H1 (cell line): ENCODE measurements around the gene EYA2. TPM values are rescaled to one million over a fixed set of nuclear protein-coding genes. Genes with fewer than 3 reads are reported as not detected.

Source experiments
- CTCF ChIA-PET: fragments of 300-600 bp; sonication (Branson Sonifier 250); formaldehyde crosslinking; loops from one replicate; lab custom pipeline; 2021; ENCODE audit not compliant: partially characterized antibody; lab: Charles Lee
- POLR2A ChIA-PET: fragments of 300-600 bp; sonication (Branson Sonifier 250); formaldehyde crosslinking; loops from one replicate; lab custom pipeline; 2021; ENCODE audit warnings: inconsistent platforms; ENCODE audit not compliant: partially characterized antibody; lab: Charles Lee
- DNase-seq, 2 experiments: peaks; one replicate each; pipeline versions ENCODE4 v3.0.0 to v3.0.0-alpha.2; 2010 to 2022; ENCODE audit warnings: low spot score in 2 of 2, low read depth in 1 of 2, mixed read lengths in 1 of 2
- FAIRE-seq: peaks from 2 replicates; lab custom pipeline; 2011; peaks lifted over from hg19 to GRCh38; lab: Jason Lieb, UNC
- H2AFZ ChIP-seq: 2 replicates; pipeline ENCODE4 v1.8.1; 2012; ENCODE audit warnings: low read length, inconsistent platforms
- H2AK5ac ChIP-seq: 2 replicates; pipeline ENCODE4 v1.6.1; 2013; ENCODE audit warnings: low read depth, low read length
- H2BK120ac ChIP-seq: replicated peaks from 2 replicates; pipeline ENCODE3; 2013; ENCODE audit warnings: low read depth, low read length, inconsistent platforms
- H2BK12ac ChIP-seq: 2 replicates; pipeline ENCODE4 v1.6.1; 2013; ENCODE audit warnings: low read depth, low read length
- H2BK15ac ChIP-seq: 2 replicates; pipeline ENCODE4 v1.6.1; 2013; ENCODE audit warnings: low read length
- H2BK20ac ChIP-seq: 2 replicates; pipeline ENCODE4 v1.6.1; 2013; ENCODE audit warnings: low read length
- H2BK5ac ChIP-seq: 2 replicates; pipeline ENCODE4 v1.6.1; 2013; ENCODE audit warnings: low read depth, low read length
- H3K14ac ChIP-seq: 2 replicates; pipeline ENCODE4 v1.6.1; 2013; ENCODE audit warnings: inconsistent platforms; ENCODE audit not compliant: insufficient read length
- H3K18ac ChIP-seq: 2 replicates; pipeline ENCODE4 v1.6.1; 2013; ENCODE audit warnings: low read length; ENCODE audit errors: extremely low read depth
- H3K23ac ChIP-seq: 2 replicates; pipeline ENCODE4 v1.6.1; 2013; ENCODE audit warnings: inconsistent platforms; ENCODE audit not compliant: insufficient read length
- H3K23me2 ChIP-seq: 2 replicates; pipeline ENCODE4 v1.6.1; 2013; ENCODE audit warnings: low read depth, low read length
- H3K27ac ChIP-seq: 2 replicates; pipeline ENCODE4 v1.6.1; 2011; ENCODE audit warnings: low read depth, low read length, inconsistent platforms
- H3K27me3 ChIP-seq, 4 experiments: replicated peaks in 1 of 4; 1 replicate in 1 of 4; 2 replicates in 3 of 4; pipeline versions ENCODE4 v1.6.1 to v1.8.1; 2011 to 2013; ENCODE audit warnings: low read length in 3 of 4, mild to moderate bottlenecking in 3 of 4, inconsistent platforms in 2 of 4, mixed read lengths in 2 of 4, moderate library complexity in 1 of 4; ENCODE audit not compliant: control insufficient read depth in 3 of 4, insufficient read depth in 3 of 4; ENCODE audit errors: extremely low read depth in 1 of 4
- H3K36me3 ChIP-seq, 4 experiments: 2 replicates each; pipeline versions ENCODE4 v1.6.1 to v1.8.1; 2011 to 2013; ENCODE audit warnings: mild to moderate bottlenecking in 4 of 4, low read length in 3 of 4, moderate library complexity in 2 of 4, control low read depth in 1 of 4, inconsistent platforms in 1 of 4; ENCODE audit not compliant: insufficient read depth in 4 of 4, control insufficient read depth in 2 of 4
- H3K4ac ChIP-seq: replicated peaks from 2 replicates; pipeline ENCODE3; 2013; ENCODE audit warnings: low read length, low read depth, mixed read lengths, inconsistent platforms; ENCODE audit not compliant: insufficient read length
- H3K4me1 ChIP-seq, 4 experiments: replicated peaks in 1 of 4; 1 replicate in 1 of 4; 2 replicates in 3 of 4; pipeline versions ENCODE4 v1.6.1 to v1.8.1; 2011 to 2013; ENCODE audit warnings: low read length in 3 of 4, inconsistent platforms in 2 of 4, mixed read lengths in 1 of 4; ENCODE audit not compliant: insufficient read depth in 4 of 4, control insufficient read depth in 3 of 4
- H3K4me2 ChIP-seq, 2 experiments: 2 replicates each; pipeline versions ENCODE4 v1.6.1 to v1.8.1; 2011 to 2013; ENCODE audit warnings: low read depth in 2 of 2, low read length in 2 of 2, control low read depth in 1 of 2, inconsistent platforms in 1 of 2, mild to moderate bottlenecking in 1 of 2; ENCODE audit not compliant: insufficient read depth in 1 of 2
- H3K4me3 ChIP-seq, 4 experiments: fragments of 200-600, 300-600 bp in 1 of 4; sonication (generic), shearing (Covaris generic), sonication (Bioruptor Twin) in 1 of 4; 2 replicates each; pipeline versions ENCODE4 v1.5.1 to v1.8.1; 2011 to 2016; ENCODE audit warnings: low read length in 4 of 4, low read depth in 3 of 4, control low read depth in 2 of 4, inconsistent platforms in 2 of 4, mild to moderate bottlenecking in 2 of 4, mixed read lengths in 1 of 4, moderate library complexity in 1 of 4; ENCODE audit not compliant: insufficient read depth in 2 of 4; ENCODE audit errors: extremely low read depth in 1 of 4
- H3K56ac ChIP-seq: replicated peaks from 2 replicates; pipeline ENCODE3; 2013; ENCODE audit warnings: low read depth, mild to moderate bottlenecking, mixed read lengths, low read length, inconsistent platforms; ENCODE audit not compliant: insufficient read length
- H3K79me1 ChIP-seq: 2 replicates; pipeline ENCODE4 v1.6.1; 2013; ENCODE audit warnings: low read depth, low read length, control low read depth
- H3K79me2 ChIP-seq, 2 experiments: 2 replicates each; pipeline versions ENCODE4 v1.6.1 to v1.8.1; 2012 to 2013; ENCODE audit warnings: low read length in 2 of 2, mild to moderate bottlenecking in 2 of 2, inconsistent platforms in 1 of 2; ENCODE audit not compliant: insufficient read depth in 2 of 2, control insufficient read depth in 1 of 2
- H3K9ac ChIP-seq, 4 experiments: replicated peaks in 1 of 4; 1 replicate in 1 of 4; 2 replicates in 3 of 4; pipeline versions ENCODE4 v1.6.1 to v1.8.1; 2011 to 2013; ENCODE audit warnings: low read depth in 3 of 4, low read length in 3 of 4, control low read depth in 2 of 4, mild to moderate bottlenecking in 2 of 4, moderate library complexity in 2 of 4, inconsistent platforms in 1 of 4; ENCODE audit errors: extremely low read depth in 1 of 4
- H3K9me3 ChIP-seq, 2 experiments: 2 replicates each; pipeline versions ENCODE4 v1.6.1 to v1.8.1; 2012 to 2013; ENCODE audit warnings: mild to moderate bottlenecking in 2 of 2, moderate library complexity in 2 of 2, control low read depth in 1 of 2, inconsistent platforms in 1 of 2, low read depth in 1 of 2, low read length in 1 of 2, mixed read lengths in 1 of 2; ENCODE audit not compliant: insufficient read depth in 2 of 2
- H4K20me1 ChIP-seq, 2 experiments: replicated peaks in 1 of 2; 2 replicates each; pipeline versions ENCODE3 to v1.8.1; 2011 to 2013; ENCODE audit warnings: inconsistent platforms in 2 of 2, low read length in 2 of 2, mild to moderate bottlenecking in 1 of 2; ENCODE audit not compliant: insufficient read depth in 2 of 2, control insufficient read depth in 1 of 2
- H4K5ac ChIP-seq: 2 replicates; pipeline ENCODE4 v1.6.1; 2013; ENCODE audit warnings: low read length, low read depth, mixed read lengths, inconsistent platforms; ENCODE audit not compliant: insufficient read length
- H4K8ac ChIP-seq: 2 replicates; pipeline ENCODE4 v1.8.0; 2013; ENCODE audit warnings: mild to moderate bottlenecking, moderate library complexity, low read length, inconsistent platforms; ENCODE audit not compliant: insufficient read depth; ENCODE audit errors: extremely low read depth
- H4K91ac ChIP-seq: replicated peaks from 2 replicates; pipeline ENCODE3; 2013; ENCODE audit warnings: low read length, mixed read lengths, inconsistent platforms; ENCODE audit not compliant: insufficient read length
- CHD2 ChIP-seq: IDR thresholded peaks from 2 replicates; pipeline ENCODE4 v1.6.1; 2012; ENCODE audit warnings: low read length, improper control_type of control experiment
- JUN ChIP-seq: IDR thresholded peaks from 2 replicates; pipeline ENCODE4 v1.6.1; 2011; ENCODE audit warnings: low read depth, mild to moderate bottlenecking, improper control_type of control experiment, low read length
- KDM1A ChIP-seq: fragments of 200-600, 300-600 bp; sonication (generic); IDR thresholded peaks from 2 replicates; pipeline ENCODE4 v1.7.1; 2016; ENCODE audit warnings: mild to moderate bottlenecking, low read length, borderline replicate concordance
- MAX ChIP-seq: IDR thresholded peaks from 2 replicates; pipeline ENCODE4 v1.6.1; 2012; ENCODE audit warnings: inconsistent platforms
- NRF1 ChIP-seq: IDR thresholded peaks from 2 replicates; pipeline ENCODE4 v1.6.1; 2011; ENCODE audit warnings: mild to moderate bottlenecking, low read depth, low read length, improper control_type of control experiment
- POU5F1 ChIP-seq: IDR thresholded peaks from 2 replicates; pipeline ENCODE4 v1.6.1; 2011; ENCODE audit warnings: low read depth, mild to moderate bottlenecking, low read length, moderate library complexity
- RFX5 ChIP-seq: IDR thresholded peaks from 2 replicates; pipeline ENCODE4 v1.6.1; 2011; ENCODE audit warnings: low read depth, low read length, improper control_type of control experiment, borderline replicate concordance
- SP4 ChIP-seq: IDR thresholded peaks from 2 replicates; pipeline ENCODE4 v1.6.1; 2012; ENCODE audit warnings: low read length, inconsistent platforms
- TCF12 ChIP-seq: IDR thresholded peaks from 2 replicates; pipeline ENCODE4 v1.6.1; 2011; ENCODE audit warnings: low read depth, mild to moderate bottlenecking, low read length
- WGBS, 2 experiments: shearing (Covaris generic) in 1 of 2; methylation state at CpG; one replicate each; pipeline versions ENCODE4 v1.1.6 to v1.1.7; 2013 to 2015; ENCODE audit warnings: low lambda C conversion rate in 2 of 2, mixed read lengths in 2 of 2, inconsistent platforms in 1 of 2, low coverage in 1 of 2, missing lambda C conversion rate in 1 of 2; ENCODE audit not compliant: insufficient replicate concordance in 2 of 2, insufficient coverage in 1 of 2, insufficient read length in 1 of 2; ENCODE audit errors: extremely low coverage in 1 of 2, missing lambda C conversion rate in 1 of 2; 5-methylcytosine and 5-hydroxymethylcytosine counted together
- polyA plus RNA-seq, 7 experiments: library from polyadenylated mRNA; depleted of rRNA in 3 of 7; stranded (reverse) in 5 of 7; unstranded in 2 of 7; fragments of >200 nt in 5 of 7; fragments of 200-250 nt in 2 of 7; gene quantifications; 1 replicate in 5 of 7; 2 replicates in 1 of 7; 4 replicates in 1 of 7; pipeline versions ENCODE4 v1.2.1 to v1.2.3, GENCODE V29; 2011 to 2013; ENCODE audit warnings: missing spikeins in 2 of 7, mixed read lengths in 2 of 7
- total RNA-seq: library from RNA; stranded (reverse); fragmentation: NEBNext Ultra II Directional; extraction: Animal tissue kit (Norgen Biotek cat#: 25700); gene quantifications from 2 replicates; pipeline ENCODE4 v1.2.1, GENCODE V29; 2021

EYA2 gene
- total and polyA plus RNA-seq, 2 of the 8 experiments (the other 6 are each of a cell fraction or from before 2014, with no cell fraction given), result 1.6 to 1.7 TPM

GRCh38 chr20:46850416-46850815 is 44.2 kb upstream of the EYA2 start:
- H2BK120ac ChIP-seq, result no peak overlapping the region
- no peaks in the 10 kb centered on the region for H3K36me3 ChIP-seq
- DNase-seq, result no peak
- no peaks in the 10 kb centered on the region for H3K4me1 ChIP-seq
- H3K4me3 ChIP-seq, result no peak overlapping the region
- no peak overlapping the region for H2BK12ac ChIP-seq
- no peaks in the 10 kb centered on the region for H3K79me1 ChIP-seq
- H3K23me2 ChIP-seq, result no peaks in the 10 kb centered on the region
- H2AFZ ChIP-seq, result peak overlapping the region; percentile 54; the same call in 1 of the 2 replicates
- no peak overlapping the region for H3K4me2 ChIP-seq
- no peak overlapping the region; the same call in 1 of the 2 replicates for H3K18ac ChIP-seq
- CTCF ChIA-PET, result interaction anchor here (1.0 kb wide), 1 partner anchor 40 kb away, joined by 3 read pairs; no protein-coding TSS in a partner anchor
- no peak overlapping the region for H4K5ac ChIP-seq
- H3K14ac ChIP-seq, result no peak overlapping the region
- no peak overlapping the region for H4K91ac ChIP-seq
- WGBS, 2 experiments, result 78% methylated on average over 10 of the region's 10 CpGs; no CpG with 5 or more reads in 1 of the 2 experiments
- no peak overlapping the region for H2AK5ac ChIP-seq
- H3K4ac ChIP-seq, result no peak overlapping the region
- no peaks in the 10 kb centered on the region for H3K9me3 ChIP-seq
- H2BK20ac ChIP-seq, result no peak overlapping the region
- H3K23ac ChIP-seq, result no peak overlapping the region
- no peak overlapping the region for H2BK5ac ChIP-seq
- H3K79me2 ChIP-seq, result no peaks in the 10 kb centered on the region
- no peak overlapping the region for H4K8ac ChIP-seq
- no peak overlapping the region for H2BK15ac ChIP-seq
- FAIRE-seq, result no peak
- TF ChIP-seq SP4 (no peak), POU5F1 (no peak), NRF1 (no peak), CHD2 (no peak), TCF12 (no peak), JUN (no peak), RFX5 (no peak), MAX (no peak), KDM1A (no peak)
- no peaks in the 10 kb centered on the region for H3K27me3 ChIP-seq
- no peak overlapping the region for H3K56ac ChIP-seq
- no peak overlapping the region for H3K9ac ChIP-seq
- no peaks in the 10 kb centered on the region for H4K20me1 ChIP-seq
- no peak overlapping the region for H3K27ac ChIP-seq
- POLR2A ChIA-PET, result no interaction called here
